ENCODE data around the gene SLC7A11. TPM values are rescaled to one million over a fixed set of nuclear protein-coding genes. Genes with fewer than 3 reads are reported as not detected.
A peak's percentile ranks its signal among the peaks of the same experiment; 100 is the strongest.

The SLC7A11 gene
- total RNA-seq, 1 experiment from 2014 or later = 10.1 TPM

- no peak for TF ChIP-seq USF2 (CRISPR knock-in tag; IDR thresholded peaks at IDR 0.05)
- TF ChIP-seq ZNF281 (CRISPR knock-in tag; IDR thresholded peaks at IDR 0.05) = no peak
- no peak for TF ChIP-seq ZNF232 (CRISPR knock-in tag; IDR thresholded peaks at IDR 0.05)
- TF ChIP-seq EMX1 (CRISPR knock-in tag; IDR thresholded peaks at IDR 0.05) = no peak
- no peak for TF ChIP-seq TCF7 (CRISPR knock-in tag; IDR thresholded peaks at IDR 0.05; ENCODE audit: low read depth)
- TF ChIP-seq CREB1 (CRISPR knock-in tag; IDR thresholded peaks at IDR 0.05) = no peak
- no peak for TF ChIP-seq ZNF263 (CRISPR knock-in tag; IDR thresholded peaks at IDR 0.05; ENCODE audit: low read depth)
- TF ChIP-seq GRHL2 (CRISPR knock-in tag; IDR thresholded peaks at IDR 0.05; ENCODE audit: insufficient replicate concordance, severe bottlenecking) = no peak
- TF ChIP-seq NFE2L1 (CRISPR knock-in tag; IDR thresholded peaks at IDR 0.05) = no peak
- no peak for TF ChIP-seq GABPB1 (CRISPR knock-in tag; IDR thresholded peaks at IDR 0.05)
- no peak for TF ChIP-seq TP53 (CRISPR knock-in tag; IDR thresholded peaks at IDR 0.05)
- TF ChIP-seq NFYB (CRISPR knock-in tag; conservative IDR thresholded peaks at IDR 0.05; ENCODE audit: low read depth) = no peak
- no peak for TF ChIP-seq ZBTB43 (CRISPR knock-in tag; IDR thresholded peaks at IDR 0.05)
Observed at GRCh38 chr4:138184886-138185285, 57.3 kb downstream of the SLC7A11 start (continued).

- peak; percentile 43; the same call in 1 of the 2 replicates for ATAC-seq
- ChIA-PET CTCF (interaction anchor here (0.6 to 2.2 kb wide), 15 partner anchors 13 to 373 kb away, joined by 3 to 11 read pairs (median 4); no protein-coding TSS in a partner anchor), POLR2A (no interaction called here)
- no peaks in the 10 kb centered on the region for H3K27me3 Mint-ChIP-seq (ENCODE audit: low read depth)
- H3K4me3 Mint-ChIP-seq = no peak overlapping the region
- peak overlapping the region; percentile 64; the same call in 1 of the 2 replicates for H3K27ac Mint-ChIP-seq
- no peaks in the 10 kb centered on the region for H3K9me3 Mint-ChIP-seq
- no peak for DNase-seq (ENCODE audit: low spot score)
- TF ChIP-seq CTCF (IDR thresholded peaks at IDR 0.05) = peak; percentile 45
- TF ChIP-seq FOXK1 (CRISPR knock-in tag; IDR thresholded peaks at IDR 0.05) = no peak
- H3K36me3 Mint-ChIP-seq = peaks cover 8% of the 10 kb centered on the region
- H3K4me1 Mint-ChIP-seq = peaks cover 30% of the 10 kb centered on the region
Observed at GRCh38 chr4:138182838-138183426, 59.2 kb downstream of the SLC7A11 start.

GRCh38 chr4:138181287-138181686 is 60.9 kb downstream of the SLC7A11 start:
- ATAC-seq (no peak), DNase-seq (ENCODE audit: low spot score) (no peak)
- peaks cover 22% of the 10 kb centered on the region for H3K4me1 Mint-ChIP-seq
- CTCF ChIA-PET = no interaction called here
- peak overlapping the region; percentile 51; the same call in 1 of the 2 replicates for H3K27ac Mint-ChIP-seq
- no peak overlapping the region for H3K4me3 Mint-ChIP-seq
- no peaks in the 10 kb centered on the region for H3K27me3 Mint-ChIP-seq (ENCODE audit: low read depth)
- peaks cover 11% of the 10 kb centered on the region for H3K36me3 Mint-ChIP-seq
- POLR2A ChIA-PET = no interaction called here
- H3K9me3 Mint-ChIP-seq = no peaks in the 10 kb centered on the region
- no peak for TF ChIP-seq FOXP1 (CRISPR knock-in tag; IDR thresholded peaks at IDR 0.05; ENCODE audit: borderline replicate concordance)
- TF ChIP-seq GTF2I (CRISPR knock-in tag; conservative IDR thresholded peaks at IDR 0.05) = no peak
- TF ChIP-seq ATF2 (CRISPR knock-in tag; IDR thresholded peaks at IDR 0.05; ENCODE audit: borderline replicate concordance, low read depth) = no peak
- TF ChIP-seq TEAD4 (CRISPR knock-in tag; IDR thresholded peaks at IDR 0.05) = no peak
- no peak for TF ChIP-seq FOXK1 (CRISPR knock-in tag; IDR thresholded peaks at IDR 0.05)
- TF ChIP-seq CREB1 (CRISPR knock-in tag; IDR thresholded peaks at IDR 0.05) = no peak
- no peak for TF ChIP-seq NFATC4 (CRISPR knock-in tag; IDR thresholded peaks at IDR 0.05)
- TF ChIP-seq PRDM15 (CRISPR knock-in tag; IDR thresholded peaks at IDR 0.05) = no peak

All from WTC11 (cell line).